GM12878 (cell line): ENCODE data around the gene PCSK1. TPM values are rescaled to one million over a fixed set of nuclear protein-coding genes. Genes with fewer than 3 reads are reported as not detected.
"Not testable (repeated sequence)": the region's sequence is repeated elsewhere in the genome, so short reads cannot be mapped to it uniquely, and the experiment has no call there.

Experiments used
- ATAC-seq: fragments of 200-7000 bp; cut with Tn5 transposase; 3 replicates; pipeline ENCODE4 v1.9.1; 2020; ENCODE audit warnings: mild to moderate bottlenecking, moderate library complexity
- BruUV-seq: library from RNA; stranded (reverse); fragments of 400-500 nt; replicated peaks from 2 replicates; lab custom pipeline; 2021; lab: Mats Ljungman, UMichigan
- CTCF ChIA-PET: fragments of 300-600 bp; sonication (Branson Sonifier 250); formaldehyde crosslinking; extraction: SDS; loops from one replicate; lab custom pipeline; 2021; ENCODE audit warnings: inconsistent platforms; lab: Yijun Ruan, JAX
- POLR2A ChIA-PET: fragments of 350-600 bp; formaldehyde crosslinking; extraction: SDS; loops from one replicate; lab custom pipeline; 2021; ENCODE audit warnings: inconsistent platforms; lab: Charles Lee
- RAD21 ChIA-PET: fragments of 300-600 bp; sonication (Branson Sonifier 250); formaldehyde crosslinking; loops from one replicate; lab custom pipeline; 2023; ENCODE audit warnings: antibody characterized with exemption; ENCODE audit not compliant: unreplicated experiment; lab: Charles Lee
- SMC1A ChIA-PET: fragments of 300-600 bp; sonication (Branson Sonifier 250); formaldehyde crosslinking; loops from one replicate; lab custom pipeline; 2023; ENCODE audit not compliant: unreplicated experiment, uncharacterized antibody; lab: Charles Lee
- DNase-seq: peaks from one replicate; pipeline ENCODE4 v3.0.0-alpha.2; 2011; ENCODE audit warnings: low read depth, low spot score
- FAIRE-seq: peaks from 3 replicates; lab custom pipeline; 2011; peaks lifted over from hg19 to GRCh38; lab: Jason Lieb, UNC
- H2AFZ ChIP-seq: 2 replicates; pipeline ENCODE4 v1.6.0; 2011; ENCODE audit warnings: low read depth, low read length, control low read depth; ENCODE audit not compliant: control insufficient read depth
- H3K27ac ChIP-seq: 2 replicates; pipeline ENCODE4 v1.5.1; 2011; ENCODE audit warnings: control low read depth; ENCODE audit not compliant: control insufficient read depth, insufficient read depth
- H3K27me3 ChIP-seq, 2 experiments: replicated peaks in 1 of 2; 2 replicates each; pipeline versions ENCODE4 v1.6.0 to v1.6.1; 2011; ENCODE audit warnings: low read length in 1 of 2; ENCODE audit not compliant: control insufficient read depth in 2 of 2, insufficient read depth in 2 of 2
- H3K36me3 ChIP-seq, 2 experiments: 2 replicates each; pipeline ENCODE4 v1.5.1; 2011; ENCODE audit warnings: low read length in 1 of 2; ENCODE audit not compliant: control insufficient read depth in 2 of 2, insufficient read depth in 2 of 2
- H3K4me1 ChIP-seq: 2 replicates; pipeline ENCODE4 v1.6.1; 2011; ENCODE audit warnings: mild to moderate bottlenecking, low read length, moderate library complexity, mixed read lengths; ENCODE audit not compliant: control insufficient read depth, insufficient read depth
- H3K4me2 ChIP-seq: 2 replicates; pipeline ENCODE4 v1.6.0; 2011; ENCODE audit warnings: control low read depth; ENCODE audit not compliant: control insufficient read depth, insufficient read depth
- H3K4me3 ChIP-seq: fragments of 200-600 bp; sonication (generic); 2 replicates; pipeline ENCODE4 v1.5.1; 2016
- H3K79me2 ChIP-seq: 2 replicates; pipeline ENCODE4 v1.6.0; 2011; ENCODE audit warnings: low read length; ENCODE audit not compliant: control insufficient read depth, insufficient read depth
- H3K9ac ChIP-seq: 2 replicates; pipeline ENCODE4 v1.8.0; 2011; ENCODE audit warnings: low read length, control low read depth, mixed read lengths; ENCODE audit not compliant: control insufficient read depth, insufficient read depth
- H3K9me3 ChIP-seq: replicated peaks from 3 replicates; pipeline ENCODE4 v1.5.1; 2011; ENCODE audit warnings: mild to moderate bottlenecking, low read length; ENCODE audit not compliant: control insufficient read depth, insufficient read depth
- H4K20me1 ChIP-seq: 2 replicates; pipeline ENCODE4 v1.6.0; 2011; ENCODE audit not compliant: control insufficient read depth, insufficient read depth
- BMI1 ChIP-seq: fragments of 450-650 bp; IDR thresholded peaks from 2 replicates; pipeline ENCODE4 v1.6.1; 2016; ENCODE audit warnings: mild to moderate bottlenecking, moderate library complexity, borderline replicate concordance
- CHD1 ChIP-seq: IDR thresholded peaks from 2 replicates; pipeline ENCODE4 v1.6.1; 2012; ENCODE audit warnings: low read depth, low read length, improper control_type of control experiment
- ESRRA ChIP-seq: IDR thresholded peaks from 2 replicates; pipeline ENCODE4 v1.6.1; 2012; ENCODE audit warnings: mild to moderate bottlenecking, low read length, improper control_type of control experiment
- HDGF ChIP-seq: fragments of 450-650 bp; IDR thresholded peaks from 2 replicates; pipeline ENCODE4 v1.6.1; 2016; ENCODE audit warnings: antibody characterized with exemption
- KDM1A ChIP-seq: fragments of 200-600 bp; sonication (generic); IDR thresholded peaks from 2 replicates; pipeline ENCODE4 v1.6.1; 2016; ENCODE audit warnings: borderline replicate concordance
- MEF2B ChIP-seq: fragments of 450-650 bp; IDR thresholded peaks from 2 replicates; pipeline ENCODE4 v1.6.1; 2018; ENCODE audit warnings: mild to moderate bottlenecking, moderate library complexity; ENCODE audit not compliant: partially characterized antibody, poor library complexity, severe bottlenecking
- MYB ChIP-seq: fragments of 150-350 bp; IDR thresholded peaks from 2 replicates; pipeline ENCODE4 v1.6.1; 2014; ENCODE audit warnings: mild to moderate bottlenecking, low read depth, low read length, borderline replicate concordance
- MYC ChIP-seq: IDR thresholded peaks from 2 replicates; pipeline ENCODE4 v1.6.1; 2011; ENCODE audit warnings: mild to moderate bottlenecking, low read length, moderate library complexity, inconsistent platforms; ENCODE audit not compliant: insufficient read depth, insufficient replicate concordance, insufficient read length, severe bottlenecking
- NFXL1 ChIP-seq: fragments of 450-650 bp; IDR thresholded peaks from 2 replicates; pipeline ENCODE4 v1.6.1; 2017; ENCODE audit warnings: antibody characterized with exemption, mild to moderate bottlenecking, borderline replicate concordance
- NFYB ChIP-seq: IDR thresholded peaks from 2 replicates; pipeline ENCODE4 v1.6.1; 2011; ENCODE audit warnings: low read depth, mild to moderate bottlenecking, low read length, improper control_type of control experiment, moderate library complexity; ENCODE audit not compliant: insufficient read depth
- PAX8 ChIP-seq: fragments of 450-650 bp; IDR thresholded peaks from 2 replicates; pipeline ENCODE4 v1.6.1; 2017; ENCODE audit warnings: mild to moderate bottlenecking, moderate library complexity
- RAD51 ChIP-seq: fragments of 450-650 bp; IDR thresholded peaks from 2 replicates; pipeline ENCODE4 v1.6.1; 2016; ENCODE audit warnings: moderate library complexity, mild to moderate bottlenecking, inconsistent platforms
- RB1 ChIP-seq: fragments of 450-650 bp; formaldehyde crosslinking; IDR thresholded peaks from 2 replicates; pipeline ENCODE4 v1.6.1; 2017; ENCODE audit warnings: mild to moderate bottlenecking, borderline replicate concordance
- RBBP5 ChIP-seq: fragments of 200-600 bp; sonication (generic); conservative IDR thresholded peaks from 2 replicates; pipeline ENCODE4 v1.6.1; 2016
- RELA ChIP-seq: fragments of 450-650 bp; IDR thresholded peaks from 2 replicates; pipeline ENCODE4 v1.8.0; 2014; ENCODE audit warnings: borderline replicate concordance; ENCODE audit not compliant: partially characterized antibody
- SIX5 ChIP-seq: IDR thresholded peaks from 2 replicates; pipeline ENCODE4 v1.6.1; 2011; ENCODE audit warnings: mild to moderate bottlenecking, low read depth, low read length, moderate library complexity; ENCODE audit not compliant: severe bottlenecking
- STAT3 ChIP-seq: IDR thresholded peaks from 2 replicates; pipeline ENCODE4 v1.6.1; 2011; ENCODE audit warnings: low read depth, low read length, improper control_type of control experiment
- TAF1 ChIP-seq: IDR thresholded peaks from 2 replicates; pipeline ENCODE4 v1.6.1; 2011; ENCODE audit warnings: mild to moderate bottlenecking, low read depth, low read length, borderline replicate concordance
- YBX1 ChIP-seq: fragments of 450-650 bp; IDR thresholded peaks from 2 replicates; pipeline ENCODE4 v1.6.1; 2016; ENCODE audit warnings: antibody characterized with exemption
- WGBS: methylation state at CpG from one replicate; pipeline ENCODE4 v1.1.6; 2016; ENCODE audit warnings: low lambda C conversion rate; ENCODE audit not compliant: insufficient replicate concordance, insufficient coverage; ENCODE audit errors: missing lambda C conversion rate; 5-methylcytosine and 5-hydroxymethylcytosine counted together
- in situ Hi-C: fragments of 300-500 bp; cut with MboI; formaldehyde crosslinking; loops from 9 replicates; pipeline ENCODE4 v1.14.3; 2018; ENCODE audit warnings: mixed read lengths
- intact Hi-C: fragments of 100-400 bp; cut with micrococcal nuclease; formaldehyde crosslinking; loops from one replicate; pipeline ENCODE4 v1.14.2; 2022; ENCODE audit not compliant: unreplicated experiment
- polyA plus RNA-seq, 11 experiments: library from polyadenylated mRNA; depleted of rRNA in 4 of 11; unstranded in 6 of 11; stranded (reverse) in 5 of 11; fragments of >200 nt; fragmentation: Nextera tagmentation in 4 of 11; fragmentation: Illumina TruSeq in 1 of 11; extraction: Ambion mirVana in 4 of 11; extraction: Trizol in 1 of 11; gene quantifications; 1 replicate in 1 of 11; 2 replicates in 10 of 11; pipeline versions ENCODE4 v1.2.1 to v1.2.3, GENCODE V29; 2011 to 2016; ENCODE audit warnings: inconsistent platforms in 2 of 11, missing spikeins in 2 of 11, low read depth in 1 of 11
- total RNA-seq, 4 experiments: library from RNA; depleted of rRNA in 3 of 4; stranded (reverse); fragments of >200 nt in 3 of 4; fragmentation: Illumina TruSeq in 1 of 4; extraction: Trizol in 1 of 4; gene quantifications; 2 replicates each; pipeline versions ENCODE4 v1.2.1 to v1.2.3, GENCODE V29; 2013 to 2021
- TF ChIP-seq, protein P1 (sequence below): fragments of 450-650 bp; IDR thresholded peaks from 2 replicates; pipeline ENCODE4 v1.6.1; 2018; ENCODE audit warnings: borderline replicate concordance, mild to moderate bottlenecking; ENCODE audit not compliant: partially characterized antibody

The PCSK1 gene
- total and polyA plus RNA-seq, 10 of the 15 experiments (the other 5 are each of a cell fraction or from before 2014, with no cell fraction given): 0.03 to 0.24 (median 0.07) TPM; not detected in 4

DNA sequence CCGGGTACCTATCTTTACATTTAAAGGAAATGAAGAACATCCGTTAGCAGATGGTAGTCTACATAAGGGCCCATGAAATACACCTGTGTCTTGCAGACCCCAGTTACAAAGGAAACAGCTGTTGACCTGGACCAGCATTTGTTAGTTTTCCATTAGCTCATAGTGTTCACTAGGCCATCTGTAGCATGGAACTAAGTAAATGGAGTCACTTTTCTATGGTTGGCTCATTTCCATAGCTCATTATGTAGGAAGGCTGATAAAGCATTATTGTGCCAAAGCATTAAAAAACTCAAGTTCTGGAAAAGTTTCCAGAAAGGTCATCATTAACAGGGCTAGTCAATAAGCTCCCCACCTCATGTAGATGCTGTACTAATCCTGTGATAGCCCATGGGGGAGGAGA, 62.1 kb downstream of the PCSK1 start:
- Histone ChIP-seq H3K36me3 (no peaks in the 10 kb centered on the region), H3K27me3 (peaks cover 0 to 2% of the 10 kb centered on the region in 2 experiments; a peak in 1 of 4 replicates), H3K4me1 (no peaks in the 10 kb centered on the region), H3K4me2 (no peak overlapping the region), H3K79me2 (no peaks in the 10 kb centered on the region), H3K4me3 (no peak overlapping the region), H3K9ac (no peak overlapping the region), H3K9me3 (no peaks in the 10 kb centered on the region), H3K27ac (no peak overlapping the region), H4K20me1 (no peaks in the 10 kb centered on the region), H2AFZ (no peak overlapping the region)
- in situ Hi-C loops: no loop called here
- TF ChIP-seq NFYB (no peak), NFXL1 (no peak), MYB (no peak), RELA (no peak), RAD51 (no peak), BMI1 (no peak), RBBP5 (no peak), STAT3 (no peak), CHD1 (no peak), PAX8 (no peak), HDGF (no peak), ESRRA (no peak), MEF2B (no peak), YBX1 (no peak), KDM1A (no peak), MYC (no peak), TAF1 (no peak), SIX5 (no peak), RB1 (no peak)
- TF ChIP-seq, protein P1, sequence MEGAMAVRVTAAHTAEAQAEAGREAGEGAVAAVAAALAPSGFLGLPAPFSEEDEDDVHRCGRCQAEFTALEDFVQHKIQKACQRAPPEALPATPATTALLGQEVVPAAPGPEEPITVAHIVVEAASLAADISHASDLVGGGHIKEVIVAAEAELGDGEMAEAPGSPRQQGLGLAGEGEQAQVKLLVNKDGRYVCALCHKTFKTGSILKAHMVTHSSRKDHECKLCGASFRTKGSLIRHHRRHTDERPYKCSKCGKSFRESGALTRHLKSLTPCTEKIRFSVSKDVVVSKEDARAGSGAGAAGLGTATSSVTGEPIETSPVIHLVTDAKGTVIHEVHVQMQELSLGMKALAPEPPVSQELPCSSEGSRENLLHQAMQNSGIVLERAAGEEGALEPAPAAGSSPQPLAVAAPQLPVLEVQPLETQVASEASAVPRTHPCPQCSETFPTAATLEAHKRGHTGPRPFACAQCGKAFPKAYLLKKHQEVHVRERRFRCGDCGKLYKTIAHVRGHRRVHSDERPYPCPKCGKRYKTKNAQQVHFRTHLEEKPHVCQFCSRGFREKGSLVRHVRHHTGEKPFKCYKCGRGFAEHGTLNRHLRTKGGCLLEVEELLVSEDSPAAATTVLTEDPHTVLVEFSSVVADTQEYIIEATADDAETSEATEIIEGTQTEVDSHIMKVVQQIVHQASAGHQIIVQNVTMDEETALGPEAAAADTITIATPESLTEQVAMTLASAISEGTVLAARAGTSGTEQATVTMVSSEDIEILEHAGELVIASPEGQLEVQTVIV: no peak
- SMC1A ChIA-PET: interaction anchor here (1.2 kb wide), 1 partner anchor 27 kb away, joined by 3 read pairs; no protein-coding TSS in a partner anchor
- BruUV-seq: no TSS peak
- CTCF ChIA-PET: interaction anchor here (0.9 kb wide), 1 partner anchor 69 kb away, joined by 6 read pairs; no protein-coding TSS in a partner anchor
- intact Hi-C loops: no loop called here
- RAD21 ChIA-PET: no interaction called here
- no peak for DNase-seq
- no peak for FAIRE-seq
- no peak for ATAC-seq
- POLR2A ChIA-PET: no interaction called here
- WGBS: 49% methylated on average over 2 of the region's 2 CpGs

GRCh38 chr5:96367337-96367736, 65.7 kb downstream of the PCSK1 start:
- WGBS: 54% methylated on average over 8 of the region's 8 CpGs
- H3K9ac ChIP-seq, H3K36me3 ChIP-seq, H3K79me2 ChIP-seq, CTCF ChIA-PET, H3K4me1 ChIP-seq, in situ Hi-C loops, H4K20me1 ChIP-seq, BruUV-seq, H3K4me2 ChIP-seq, SMC1A ChIA-PET, ATAC-seq, intact Hi-C loops, POLR2A ChIA-PET, H3K27me3 ChIP-seq, RAD21 ChIA-PET, H2AFZ ChIP-seq, FAIRE-seq, H3K4me3 ChIP-seq, H3K27ac ChIP-seq, DNase-seq, H3K9me3 ChIP-seq: not testable (repeated sequence)
